Heart left ventricle (tissue), 16 donors: Measurements from ENCODE around the gene AGPAT3. TPM values are rescaled to one million over a fixed set of nuclear protein-coding genes. Genes with fewer than 3 reads are reported as not detected.
A peak's percentile ranks its signal among the peaks of the same experiment; 100 is the strongest.

Source experiments
- ATAC-seq, 4 donors: fragments of 200-7000 bp; cut with Tn5 transposase; one replicate each; pipeline ENCODE4 v1.9.1; 2020 to 2022; ENCODE audit warnings: moderate library complexity in 4 of 4, mild to moderate bottlenecking in 3 of 4, moderate number of reproducible peaks in 1 of 4
- DNase-seq, 5 donors: peaks; one replicate each; pipeline ENCODE4 v3.0.0-alpha.2; 2020
- H3K27ac ChIP-seq, 12 donors: fragments of 200-600 bp; sonication (generic) in 4 of 12; one replicate each; pipeline versions ENCODE4 v1.5.0 to v1.8.0; 2016 to 2022; ENCODE audit warnings: mild to moderate bottlenecking in 2 of 12
- H3K27me3 ChIP-seq, 9 donors: fragments of 200-600 bp; sonication (generic) in 2 of 9; one replicate each; pipeline versions ENCODE4 v1.5.1 to v1.8.0; 2016 to 2022; ENCODE audit warnings: mild to moderate bottlenecking in 3 of 9
- H3K36me3 ChIP-seq, 9 donors: fragments of 200-600 bp; sonication (generic) in 2 of 9; one replicate each; pipeline versions ENCODE4 v1.5.0 to v1.8.0; 2018 to 2022; ENCODE audit warnings: mild to moderate bottlenecking in 2 of 9
- H3K4me1 ChIP-seq, 12 donors: fragments of 200-600 bp; sonication (generic) in 4 of 12; one replicate each; pipeline versions ENCODE4 v1.5.0 to v1.8.0; 2016 to 2022; ENCODE audit warnings: mild to moderate bottlenecking in 3 of 12
- H3K4me3 ChIP-seq, 12 donors: fragments of 200-600 bp; sonication (generic) in 4 of 12; one replicate each; pipeline versions ENCODE4 v1.5.0 to v1.8.0; 2017 to 2022; ENCODE audit warnings: mild to moderate bottlenecking in 9 of 12, moderate library complexity in 4 of 12
- H3K9me3 ChIP-seq, 12 donors: fragments of 200-600 bp; sonication (generic) in 4 of 12; one replicate each; pipeline versions ENCODE4 v1.5.0 to v1.8.0; 2016 to 2022; ENCODE audit warnings: mild to moderate bottlenecking in 1 of 12
- POLR2A ChIP-seq, 2 donors: fragments of 450-650 bp; IDR thresholded peaks; one replicate each; pipeline ENCODE4 v1.6.1; 2017; ENCODE audit warnings: antibody characterized with exemption in 2 of 2, mild to moderate bottlenecking in 2 of 2, moderate library complexity in 2 of 2
- WGBS, 4 donors: extraction: QIAGEN DNeasy Blood & Tissue Kit in 2 of 4; methylation state at CpG; one replicate each; pipeline versions ENCODE4 v1.1.5 to v1.1.7; 2013 to 2018; 5-methylcytosine and 5-hydroxymethylcytosine counted together
- intact Hi-C, 10 donors: fragments of 100-400 bp; cut with DNase I; formaldehyde crosslinking; loops; one replicate each; pipeline versions ENCODE4 v1.11.1 to v1.14.2; 2022
- polyA plus RNA-seq, 2 donors: library from polyadenylated mRNA; stranded (reverse); fragments of 200-250 nt; gene quantifications; one replicate each; pipeline ENCODE4 v1.2.3, GENCODE V29; 2013
- total RNA-seq, 9 donors: library from RNA; depleted of rRNA in 2 of 9; stranded (reverse); fragments of >200 nt in 2 of 9; fragmentation: NEBNext Ultra II Directional in 3 of 9; extraction: Animal tissue kit (Norgen Biotek cat#: 25700) in 3 of 9; gene quantifications; one replicate each; pipeline versions ENCODE4 v1.1.0 to v1.2.4, GENCODE V29; 2016 to 2023
- TF ChIP-seq, protein P1 (sequence below), 12 donors: fragments of 200-600 bp; sonication (generic) in 4 of 12; IDR thresholded peaks; one replicate each; pipeline versions ENCODE4 v1.5.0 to v1.8.0; 2018 to 2022; ENCODE audit warnings: antibody characterized with exemption in 12 of 12, mild to moderate bottlenecking in 5 of 12
- donor health status: ischemic (EF 13 %, LVEDD 7.1; RV severe dilation, severe dysfunction).
- donor health status: healthy with polysubstance abuse.
- donor health status: DM: no; HTN: yes; CAD: no.
- donor health status: DM: no; HTN: no; CAD: no.
- donor health status: ischemic (EF 25% LVEDD 6.9; RV normal size, moderate dysfunction).
- donor health status: ischemic (EF 25% LVEDD 5.7; RV mildly dilated, moderate dysfunction).
- donor health status: healthy.
- donor health status: DM: yes; HTN: yes; CAD: no.
- donor health status: ischemic (EF 35%, LVEDD 5.7; RV mildly dilated, moderate dysfunction).
- donor health status: nonischemic (EF 11% LVEDD 7.7; RV severe dilation, severe dysfunction).
- donor health status: DM: yes; HTN: yes; CAD: no.
- donor health status: PGD.
- donor health status: ischemic (EF 29% LVEDD 5.4; RV normal size, mild dysfunction).
- donor health status: nonischemic (EF 23%, LVEDD 6.1; RV moderate dilation, normal function).

The AGPAT3 gene
- total and polyA plus RNA-seq, 11 donors = 26.6 to 86.0 (median 64.5) TPM

DNA sequence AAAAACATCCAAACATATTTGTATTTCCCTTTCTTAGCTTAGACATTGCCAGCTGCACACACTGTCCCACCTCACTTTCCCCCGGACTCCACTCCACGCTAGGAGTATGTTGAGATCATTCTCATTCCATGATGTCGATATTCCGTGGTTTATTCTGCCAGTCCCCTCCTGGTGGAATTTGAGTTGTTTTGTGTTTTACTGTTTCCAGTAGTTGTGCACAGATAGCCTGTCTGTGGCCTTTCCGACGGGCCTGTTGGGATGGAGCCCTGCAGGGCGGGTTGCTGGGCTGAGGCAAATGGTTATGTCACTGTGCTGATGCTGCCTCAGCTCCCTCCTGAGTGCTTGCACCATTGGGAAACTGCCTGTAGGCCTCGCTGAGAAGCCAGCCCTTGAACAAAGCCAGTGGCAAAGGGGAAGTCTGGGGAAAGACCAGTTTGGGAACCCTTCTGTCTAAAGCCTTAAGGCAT lies 159.9 kb downstream of the AGPAT3 start:
- Histone ChIP-seq H3K4me1 (peaks cover 0 to 62% (median 42%) of the 10 kb centered on the region in 12 donors), H3K27me3 (no peaks in the 10 kb centered on the region), H3K36me3 (no peaks in the 10 kb centered on the region), H3K9me3 (no peaks in the 10 kb centered on the region), H3K27ac (peak overlapping the region in 10 of 12 donors; percentile 16 to 76 (median 42)), H3K4me3 (peak overlapping the region in 1 of 12 donors; percentile 4)
- DNase-seq (peak; percentile 50 to 76 (median 70)), ATAC-seq (peak; percentile 64 to 87 (median 76))
- intact Hi-C loops = loop anchor here in 1 of 10 donors (5.0 kb wide), 1 partner anchor 52 kb away; no protein-coding TSS in a partner anchor
- 35 to 57% (median 49%) methylated on average over 8 of the region's 8 CpGs for WGBS, 4 donors
- TF ChIP-seq, protein P1, sequence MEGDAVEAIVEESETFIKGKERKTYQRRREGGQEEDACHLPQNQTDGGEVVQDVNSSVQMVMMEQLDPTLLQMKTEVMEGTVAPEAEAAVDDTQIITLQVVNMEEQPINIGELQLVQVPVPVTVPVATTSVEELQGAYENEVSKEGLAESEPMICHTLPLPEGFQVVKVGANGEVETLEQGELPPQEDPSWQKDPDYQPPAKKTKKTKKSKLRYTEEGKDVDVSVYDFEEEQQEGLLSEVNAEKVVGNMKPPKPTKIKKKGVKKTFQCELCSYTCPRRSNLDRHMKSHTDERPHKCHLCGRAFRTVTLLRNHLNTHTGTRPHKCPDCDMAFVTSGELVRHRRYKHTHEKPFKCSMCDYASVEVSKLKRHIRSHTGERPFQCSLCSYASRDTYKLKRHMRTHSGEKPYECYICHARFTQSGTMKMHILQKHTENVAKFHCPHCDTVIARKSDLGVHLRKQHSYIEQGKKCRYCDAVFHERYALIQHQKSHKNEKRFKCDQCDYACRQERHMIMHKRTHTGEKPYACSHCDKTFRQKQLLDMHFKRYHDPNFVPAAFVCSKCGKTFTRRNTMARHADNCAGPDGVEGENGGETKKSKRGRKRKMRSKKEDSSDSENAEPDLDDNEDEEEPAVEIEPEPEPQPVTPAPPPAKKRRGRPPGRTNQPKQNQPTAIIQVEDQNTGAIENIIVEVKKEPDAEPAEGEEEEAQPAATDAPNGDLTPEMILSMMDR (IDR thresholded peaks at IDR 0.05) = no peak
- no peak for TF ChIP-seq POLR2A (IDR thresholded peaks at IDR 0.05)

DNA sequence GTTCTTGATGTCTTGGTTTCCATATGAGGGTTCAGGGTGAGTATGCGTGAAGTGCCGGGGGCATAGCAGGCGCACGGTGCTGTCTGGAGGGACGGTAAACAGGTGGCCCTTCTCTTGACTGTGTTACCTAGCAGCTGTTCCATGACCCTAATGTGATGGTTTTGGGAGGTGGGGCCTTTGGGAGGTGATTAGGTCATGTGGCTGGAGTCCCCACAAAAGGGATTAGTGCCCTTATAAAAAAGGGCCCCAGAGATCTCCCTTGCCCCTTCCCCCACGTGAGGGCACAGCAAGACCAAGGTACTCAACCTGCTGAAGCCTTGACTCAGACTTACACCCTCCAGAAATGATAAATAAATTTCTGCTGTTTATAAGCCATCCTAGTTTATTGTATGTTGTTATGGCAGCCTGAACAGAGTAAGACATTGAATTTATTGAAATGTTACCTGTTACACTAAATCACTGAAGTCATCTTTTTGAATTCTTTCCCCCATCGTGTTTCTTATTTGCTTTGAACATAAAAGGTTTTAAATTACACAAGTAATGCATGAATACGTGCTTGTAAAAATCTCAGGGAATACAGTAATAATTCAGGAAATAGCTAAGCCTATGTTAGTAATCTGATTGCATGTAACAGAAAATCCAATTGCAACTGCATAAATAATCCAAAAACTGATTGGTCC lies 162.7 kb downstream of the AGPAT3 start:
- DNase-seq (no peak), ATAC-seq (no peak)
- H3K4me1 ChIP-seq = peaks cover 0 to 41% (median 24%) of the 10 kb centered on the region in 12 donors
- intact Hi-C loops = loop anchor here in 1 of 10 donors (2.0 kb wide), 1 partner anchor 23 kb away; no protein-coding TSS in a partner anchor
- no peak overlapping the region for H3K4me3 ChIP-seq
- TF ChIP-seq, protein P1 (IDR thresholded peaks at IDR 0.05) = no peak
- no peak for TF ChIP-seq POLR2A (IDR thresholded peaks at IDR 0.05)
- peaks cover 0 to 16% (median 3%) of the 10 kb centered on the region in 9 donors for H3K36me3 ChIP-seq
- no peaks in the 10 kb centered on the region for H3K27me3 ChIP-seq
- 96 to 97% (median 96%) methylated on average over 8 of the region's 8 CpGs for WGBS, 4 donors
- no peak overlapping the region for H3K27ac ChIP-seq
- H3K9me3 ChIP-seq = no peaks in the 10 kb centered on the region

DNA sequence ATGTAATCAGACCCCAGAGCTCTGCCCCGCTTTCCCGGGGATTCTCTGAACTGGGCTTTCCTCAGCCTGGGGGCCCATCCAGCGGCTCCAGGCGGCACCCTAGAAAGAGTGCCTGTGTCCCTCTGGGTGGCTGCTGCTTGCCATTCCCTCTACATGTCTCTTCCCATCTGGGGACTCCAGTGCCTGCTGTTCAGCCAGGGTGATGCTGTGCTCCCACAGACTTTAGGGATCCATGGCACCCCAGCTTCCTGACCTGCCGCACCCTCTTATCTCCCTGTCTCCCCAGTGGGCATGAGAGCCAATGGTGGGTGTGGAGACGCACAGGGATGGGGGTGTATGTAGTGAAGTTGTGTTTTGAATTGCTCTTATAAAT lies 163.2 kb downstream of the AGPAT3 start:
- TF ChIP-seq POLR2A (IDR thresholded peaks at IDR 0.05) = no peak
- TF ChIP-seq, protein P1 (IDR thresholded peaks at IDR 0.05) = no peak
- H3K4me3 ChIP-seq = no peak overlapping the region
- no peaks in the 10 kb centered on the region for H3K9me3 ChIP-seq
- H3K36me3 ChIP-seq = peaks cover 0 to 22% (median 8%) of the 10 kb centered on the region in 9 donors
- ATAC-seq (no peak), DNase-seq (no peak)
- WGBS, 4 donors = 89 to 97% (median 96%) methylated on average over 6 of the region's 6 CpGs
- no peaks in the 10 kb centered on the region for H3K27me3 ChIP-seq
- no peak overlapping the region for H3K27ac ChIP-seq
- intact Hi-C loops = loop anchor here in 1 of 10 donors (2.0 kb wide), 1 partner anchor 23 kb away; no protein-coding TSS in a partner anchor
- peaks cover 0 to 41% (median 24%) of the 10 kb centered on the region in 12 donors for H3K4me1 ChIP-seq

DNA sequence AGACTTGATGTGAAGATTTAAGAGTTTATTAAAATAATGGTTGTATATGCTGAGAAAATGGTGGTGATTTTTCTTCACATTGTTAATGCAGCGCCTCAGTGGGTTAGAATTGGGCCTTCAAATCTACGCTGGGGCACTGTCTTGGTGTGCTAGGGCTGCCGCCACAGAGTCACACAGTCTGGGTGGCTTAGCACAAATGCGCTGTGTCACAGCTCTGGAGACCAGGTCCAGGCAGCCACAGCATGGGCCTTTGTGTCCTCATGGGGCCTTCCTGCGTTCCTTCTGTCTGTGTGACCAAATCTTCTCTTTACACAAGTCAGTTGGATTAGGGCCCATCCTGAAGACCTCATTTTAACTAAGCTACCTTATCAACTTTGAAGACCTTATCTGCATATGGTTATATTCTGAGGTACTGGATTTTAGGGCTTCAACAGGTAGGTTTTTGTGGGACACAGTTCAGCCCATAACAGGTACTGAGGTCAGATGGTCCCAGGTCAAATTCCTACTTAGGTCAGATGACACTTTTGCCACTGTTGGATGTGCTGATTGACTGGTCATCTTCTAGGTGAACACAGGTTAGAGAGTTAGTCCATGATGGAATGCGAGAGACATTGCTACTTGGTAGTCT lies 164.6 kb downstream of the AGPAT3 start:
- 90 to 97% (median 95%) methylated on average over 6 of the region's 6 CpGs for WGBS, 4 donors
- no peaks in the 10 kb centered on the region for H3K9me3 ChIP-seq
- H3K4me1 ChIP-seq = peaks cover 0 to 32% (median 20%) of the 10 kb centered on the region in 12 donors
- ATAC-seq = no peak
- no peak for TF ChIP-seq POLR2A (IDR thresholded peaks at IDR 0.05)
- no peak for DNase-seq
- no peak overlapping the region for H3K27ac ChIP-seq
- peaks cover 0 to 33% (median 18%) of the 10 kb centered on the region in 9 donors for H3K36me3 ChIP-seq
- no peaks in the 10 kb centered on the region for H3K27me3 ChIP-seq
- intact Hi-C loops = loop anchor here in 1 of 10 donors (2.0 kb wide), 1 partner anchor 21 kb away; no protein-coding TSS in a partner anchor
- H3K4me3 ChIP-seq = no peak overlapping the region
